Neural progenitor cell (in vitro differentiated cells): ENCODE results near the gene CSRP2.

ENCODE experiments used
- EZH2 ChIP-seq: fragments of 200-600 bp; sonication (generic); IDR thresholded peaks from 2 replicates; pipeline ENCODE4 v1.6.1; 2017; ENCODE audit warnings: antibody characterized with exemption, mild to moderate bottlenecking, moderate library complexity
- EZH2phosphoT487 ChIP-seq: fragments of 200-600 bp; sonication (generic); IDR thresholded peaks from 2 replicates; pipeline ENCODE4 v1.6.1; 2017; ENCODE audit warnings: antibody characterized with exemption
- TF ChIP-seq, protein P1 (sequence below): fragments of 200-600 bp; sonication (generic); IDR thresholded peaks from 2 replicates; pipeline ENCODE4 v1.5.1; 2017; ENCODE audit warnings: antibody characterized with exemption, mild to moderate bottlenecking

DNA sequence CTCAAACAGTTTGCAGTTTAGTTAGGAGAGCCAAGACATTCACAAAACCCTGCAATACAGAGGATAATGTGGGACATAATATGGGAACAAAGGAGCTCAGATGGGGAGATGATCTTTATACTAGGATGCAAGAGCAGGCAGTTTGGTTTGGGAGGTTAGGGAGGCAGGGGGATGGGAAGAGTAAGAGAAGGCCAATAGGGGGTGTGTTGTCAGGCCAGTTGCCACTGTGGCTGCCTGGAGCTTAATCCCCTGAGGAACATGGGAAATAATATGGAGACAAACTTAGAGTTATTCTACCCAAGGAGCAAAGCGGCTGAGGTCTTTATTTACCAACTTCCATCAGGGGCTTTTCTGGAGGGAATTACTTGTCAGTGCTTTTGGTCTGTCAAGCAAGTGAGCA lies 10.0 kb upstream of the CSRP2 start:
- TF ChIP-seq, protein P1, sequence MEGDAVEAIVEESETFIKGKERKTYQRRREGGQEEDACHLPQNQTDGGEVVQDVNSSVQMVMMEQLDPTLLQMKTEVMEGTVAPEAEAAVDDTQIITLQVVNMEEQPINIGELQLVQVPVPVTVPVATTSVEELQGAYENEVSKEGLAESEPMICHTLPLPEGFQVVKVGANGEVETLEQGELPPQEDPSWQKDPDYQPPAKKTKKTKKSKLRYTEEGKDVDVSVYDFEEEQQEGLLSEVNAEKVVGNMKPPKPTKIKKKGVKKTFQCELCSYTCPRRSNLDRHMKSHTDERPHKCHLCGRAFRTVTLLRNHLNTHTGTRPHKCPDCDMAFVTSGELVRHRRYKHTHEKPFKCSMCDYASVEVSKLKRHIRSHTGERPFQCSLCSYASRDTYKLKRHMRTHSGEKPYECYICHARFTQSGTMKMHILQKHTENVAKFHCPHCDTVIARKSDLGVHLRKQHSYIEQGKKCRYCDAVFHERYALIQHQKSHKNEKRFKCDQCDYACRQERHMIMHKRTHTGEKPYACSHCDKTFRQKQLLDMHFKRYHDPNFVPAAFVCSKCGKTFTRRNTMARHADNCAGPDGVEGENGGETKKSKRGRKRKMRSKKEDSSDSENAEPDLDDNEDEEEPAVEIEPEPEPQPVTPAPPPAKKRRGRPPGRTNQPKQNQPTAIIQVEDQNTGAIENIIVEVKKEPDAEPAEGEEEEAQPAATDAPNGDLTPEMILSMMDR = no peak
- no peak for TF ChIP-seq EZH2
- no peak for TF ChIP-seq EZH2phosphoT487
